Coronary artery (tissue), 2 donors: ENCODE measurements around the gene SOAT1.
"Not testable (repeated sequence)": the region's sequence is repeated elsewhere in the genome, so short reads cannot be mapped to it uniquely, and the experiment has no call there.

Experiments
- DNase-seq: peaks from one replicate; pipeline ENCODE4 v3.0.0-alpha.2; 2017; ENCODE audit warnings: low spot score
- H3K27ac ChIP-seq, 2 donors: fragments of 200-600 bp; sonication (generic); one replicate each; pipeline ENCODE4 v1.5.1; 2016 to 2019
- H3K4me3 ChIP-seq: fragments of 200-600 bp; sonication (generic); 2 replicates; pipeline ENCODE4 v1.5.1; 2016; ENCODE audit warnings: mild to moderate bottlenecking, moderate library complexity
- CTCF ChIP-seq: fragments of 200-600 bp; sonication (generic); IDR thresholded peaks from one replicate; pipeline ENCODE4 v1.5.1; 2019; ENCODE audit warnings: antibody characterized with exemption

Gene SOAT1

DNA sequence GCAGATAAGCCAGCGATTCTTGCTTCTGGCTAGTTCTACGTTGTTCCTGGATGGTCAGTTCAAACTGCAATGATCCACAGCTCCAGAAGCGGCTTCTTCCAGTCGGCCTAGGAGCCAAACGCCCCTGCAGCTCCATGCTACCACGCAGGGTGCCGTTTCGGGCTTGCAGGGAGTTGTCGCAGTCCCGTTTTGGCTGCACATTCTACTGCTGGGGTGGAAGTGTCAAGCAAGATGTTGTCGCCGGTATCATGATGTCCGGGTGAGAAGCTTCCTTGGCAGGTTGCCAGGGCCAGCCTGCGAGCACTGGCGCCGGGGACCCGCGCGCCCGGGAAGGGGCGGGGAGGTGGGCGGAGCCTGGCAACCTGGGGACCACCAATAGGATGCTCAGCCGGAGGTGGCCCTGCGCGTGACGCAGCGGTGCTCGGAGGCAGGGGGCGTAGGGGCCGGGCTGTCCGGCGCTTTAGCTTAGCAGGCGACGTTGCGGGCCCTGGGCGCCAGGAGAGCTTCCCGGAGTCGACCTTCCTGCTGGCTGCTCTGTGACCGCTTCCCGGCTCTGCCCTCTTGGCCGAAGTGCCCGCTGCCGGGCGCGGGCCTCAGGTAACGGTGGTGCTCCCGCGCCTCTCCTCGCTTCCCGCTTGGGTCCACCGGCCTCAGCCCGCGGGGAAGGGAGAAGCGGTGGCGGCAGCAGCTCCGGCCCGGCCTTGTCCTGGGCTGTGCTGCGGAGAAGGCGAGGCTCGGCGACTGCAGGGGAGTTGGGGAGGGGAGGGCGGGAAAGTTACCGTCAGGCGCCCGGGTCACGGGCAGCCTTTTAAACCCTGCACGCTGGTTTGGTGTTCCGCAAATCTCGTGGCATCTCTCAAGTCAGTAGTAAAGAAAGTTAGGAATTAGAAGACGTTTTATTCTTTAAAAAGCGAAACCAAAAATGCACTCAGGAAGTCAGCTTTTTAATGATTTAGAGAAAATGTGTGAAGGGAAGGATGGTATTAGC is at the start of gene SOAT1:
TSS of gene SOAT1 (plus strand) at position 458 of the 988 bp plus-strand sequence. CDS start 8,888 bp downstream, outside the sequence.
- peak; percentile 93 for DNase-seq
- peak within 1 kb of the TSS; percentile 92 to 97 for H3K27ac ChIP-seq
- TF ChIP-seq CTCF: no peak
- peak within 1 kb of the TSS; percentile 89 for H3K4me3 ChIP-seq

- not testable (repeated sequence) for DNase-seq
Measured at GRCh38 chr1:179245426-179245825, 48.2 kb upstream of the SOAT1 start.

DNA sequence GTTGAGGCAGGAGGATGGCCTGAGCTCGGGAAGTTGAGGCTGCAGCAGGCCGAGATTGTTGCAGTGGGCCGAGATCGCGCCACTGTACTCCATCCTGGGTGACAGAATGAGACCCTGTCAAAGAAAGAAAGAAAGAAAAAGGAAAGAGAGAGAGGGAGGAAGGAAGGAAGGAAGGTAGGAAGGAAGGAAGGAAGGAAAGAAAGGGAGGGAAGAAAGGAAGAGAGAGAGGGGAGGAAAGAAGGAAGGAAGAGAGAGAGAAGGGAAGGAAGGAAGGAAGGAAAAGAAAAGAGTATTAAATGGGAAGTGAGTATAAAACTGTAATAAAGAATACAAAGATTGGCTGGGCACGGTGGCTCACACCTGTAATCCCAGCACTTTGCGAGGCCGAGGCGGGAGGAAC is 45.7 kb upstream of the SOAT1 start:
- H3K4me3 ChIP-seq: no peak overlapping the region
- H3K27ac ChIP-seq: no peak overlapping the region
- no peak for TF ChIP-seq CTCF
- no peak for DNase-seq

More at GRCh38 chr1:179245426-179245825, 48.2 kb upstream of the SOAT1 start:
- H3K27ac ChIP-seq, H3K4me3 ChIP-seq: not testable (repeated sequence)

DNA sequence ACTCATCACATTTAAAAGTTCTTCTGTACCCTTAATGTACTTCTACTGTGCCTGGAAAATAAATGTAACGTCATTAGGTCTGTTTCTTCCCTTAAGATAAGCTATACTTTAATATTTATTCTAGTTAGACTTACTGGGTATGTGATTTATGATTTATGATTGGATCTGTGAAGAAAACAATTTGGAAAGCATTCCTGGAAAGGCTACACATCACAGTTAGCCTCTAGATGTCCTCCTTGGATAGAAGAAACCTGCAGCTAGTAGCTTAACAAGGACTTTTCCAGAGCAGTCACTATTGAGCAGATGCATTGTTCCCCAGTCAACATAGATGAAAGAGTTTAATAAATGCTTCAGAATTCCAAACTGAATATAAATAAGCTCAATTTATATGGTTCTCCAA is 41.9 kb upstream of the SOAT1 start:
- no peak for DNase-seq
- H3K4me3 ChIP-seq: no peak overlapping the region
- H3K27ac ChIP-seq: no peak overlapping the region
- TF ChIP-seq CTCF: no peak

GRCh38 chr1:179252606-179253005 is 41.0 kb upstream of the SOAT1 start:
- no peak overlapping the region for H3K27ac ChIP-seq
- no peak for DNase-seq
- TF ChIP-seq CTCF: no peak
- H3K4me3 ChIP-seq: no peak overlapping the region

DNA sequence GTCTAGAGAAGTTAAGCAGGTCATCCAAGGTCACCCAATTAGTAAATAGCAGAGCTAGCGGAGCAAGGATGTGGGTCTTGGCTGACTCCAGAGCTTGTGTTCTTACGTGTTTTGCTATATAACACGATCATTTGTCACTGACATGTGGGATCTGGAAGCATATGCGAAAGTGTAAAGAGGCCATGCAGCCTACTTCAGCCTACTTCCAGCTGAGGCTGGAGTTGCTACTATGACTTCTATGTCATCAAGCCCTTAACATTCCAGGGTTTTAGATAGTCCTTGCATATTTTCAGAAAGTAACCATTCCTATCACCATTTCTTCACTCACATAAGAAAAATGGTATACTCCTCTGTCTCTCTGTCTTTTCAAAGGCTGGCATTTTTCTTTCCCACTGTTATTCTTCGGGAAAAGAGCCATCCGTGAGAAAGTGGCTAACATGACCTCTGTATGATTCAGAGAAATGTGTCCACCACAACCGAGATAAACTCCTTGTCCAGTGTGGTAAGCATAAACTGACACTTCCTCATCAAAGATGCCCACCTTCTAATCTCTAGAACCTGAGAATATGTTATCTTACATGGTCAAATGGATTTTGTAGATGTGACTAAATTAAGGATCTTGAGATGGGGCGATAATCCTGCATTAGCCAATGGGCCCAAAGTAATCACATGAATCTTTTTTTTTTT is 40.2 kb upstream of the SOAT1 start:
- DNase-seq: no peak
- Histone ChIP-seq H3K4me3 (no peak overlapping the region), H3K27ac (no peak overlapping the region)
- no peak for TF ChIP-seq CTCF

GRCh38 chr1:179262183-179262582 is 31.4 kb upstream of the SOAT1 start:
- DNase-seq: no peak
- no peak for TF ChIP-seq CTCF
- H3K4me3 ChIP-seq: no peak overlapping the region

More at GRCh38 chr1:179262183-179262582, 31.4 kb upstream of the SOAT1 start:
- H3K27ac ChIP-seq: no peak overlapping the region
